ENCODE results near the gene GLP1R.
A peak's percentile ranks its signal among the peaks of the same experiment; 100 is the strongest.
"Not testable (repeated sequence)": the region's sequence is repeated elsewhere in the genome, so short reads cannot be mapped to it uniquely, and the experiment has no call there.

The GLP1R gene

GRCh38 chr6:39088331-39088730 lies 39.8 kb downstream of the GLP1R start:
- DNase-seq, result no peak

- no peak for DNase-seq
Measured at GRCh38 chr6:39090036-39090435, 41.5 kb downstream of the GLP1R start.

- no peak for DNase-seq
Measured at GRCh38 chr6:39091220-39091619, 42.6 kb downstream of the GLP1R start.

- DNase-seq, result no peak
Measured at GRCh38 chr6:39092124-39092523, 43.5 kb downstream of the GLP1R start.

GRCh38 chr6:39093149-39093708 lies 44.6 kb downstream of the GLP1R start:
- DNase-seq, result no peak

GRCh38 chr6:39095578-39095977 lies 47.0 kb downstream of the GLP1R start:
- DNase-seq, result no peak

- no peak for DNase-seq
Measured at GRCh38 chr6:39100358-39100757, 51.8 kb downstream of the GLP1R start.

GRCh38 chr6:39102071-39102820 lies 53.7 kb downstream of the GLP1R start:
- DNase-seq, result no peak

- no peak for DNase-seq
Measured at GRCh38 chr6:39102821-39103136, 54.2 kb downstream of the GLP1R start.

GRCh38 chr6:39104528-39104927 lies 55.9 kb downstream of the GLP1R start:
- no peak for DNase-seq

- no peak for DNase-seq
Measured at GRCh38 chr6:39107034-39107433, 58.5 kb downstream of the GLP1R start.

- no peak for DNase-seq
Measured at GRCh38 chr6:39107641-39108040, 59.1 kb downstream of the GLP1R start.

- DNase-seq, result no peak
Measured at GRCh38 chr6:39108041-39108839, 59.7 kb downstream of the GLP1R start.

GRCh38 chr6:39111280-39111679 lies 62.7 kb downstream of the GLP1R start:
- DNase-seq, result no peak

GRCh38 chr6:39113788-39114187 lies 65.2 kb downstream of the GLP1R start:
- DNase-seq, result no peak

GRCh38 chr6:39114388-39114703 lies 65.8 kb downstream of the GLP1R start:
- no peak for DNase-seq

- peak; percentile 87 for DNase-seq
Measured at GRCh38 chr6:39114704-39115599, 66.4 kb downstream of the GLP1R start, which contains the start of gene SAYSD1. TSS of gene SAYSD1 (minus strand) at chr6:39115186. CDS start at chr6:39115089, 97 bp downstream.

- no peak for DNase-seq
Measured at GRCh38 chr6:39118921-39119320, 70.3 kb downstream of the GLP1R start.

- DNase-seq, result no peak
Measured at GRCh38 chr6:39124114-39124513, 75.5 kb downstream of the GLP1R start.

- no peak for DNase-seq
Measured at GRCh38 chr6:39128106-39128505, 79.5 kb downstream of the GLP1R start.

- DNase-seq, result no peak
Measured at GRCh38 chr6:39128832-39129231, 80.3 kb downstream of the GLP1R start.

- no peak for DNase-seq
Measured at GRCh38 chr6:39130691-39131090, 82.1 kb downstream of the GLP1R start.

GRCh38 chr6:39134761-39135160 lies 86.2 kb downstream of the GLP1R start:
- DNase-seq, result not testable (repeated sequence)

Measured in activated T-cell treated with anti-CD3 and anti-CD28 coated beads for 4 hours (primary cell).